ENCODE measurements around the gene EFEMP2. TPM values are rescaled to one million over a fixed set of nuclear protein-coding genes. Genes with fewer than 3 reads are reported as not detected.

Gene EFEMP2
- total and polyA plus RNA-seq, 2 donors from 2014 or later: 60.0 to 64.2 TPM

- H3K9me3 ChIP-seq (ENCODE audit: control insufficient read depth in 2 of 3, insufficient read depth in 1 of 3, low read length in 3 of 3): no peaks in the 10 kb centered on the region
- DNase-seq: no peak
- H3K4me3 ChIP-seq (ENCODE audit: low read length in 3 of 3): peak overlapping the region; percentile 77 to 96 (median 80)
- TF ChIP-seq, protein P1, sequence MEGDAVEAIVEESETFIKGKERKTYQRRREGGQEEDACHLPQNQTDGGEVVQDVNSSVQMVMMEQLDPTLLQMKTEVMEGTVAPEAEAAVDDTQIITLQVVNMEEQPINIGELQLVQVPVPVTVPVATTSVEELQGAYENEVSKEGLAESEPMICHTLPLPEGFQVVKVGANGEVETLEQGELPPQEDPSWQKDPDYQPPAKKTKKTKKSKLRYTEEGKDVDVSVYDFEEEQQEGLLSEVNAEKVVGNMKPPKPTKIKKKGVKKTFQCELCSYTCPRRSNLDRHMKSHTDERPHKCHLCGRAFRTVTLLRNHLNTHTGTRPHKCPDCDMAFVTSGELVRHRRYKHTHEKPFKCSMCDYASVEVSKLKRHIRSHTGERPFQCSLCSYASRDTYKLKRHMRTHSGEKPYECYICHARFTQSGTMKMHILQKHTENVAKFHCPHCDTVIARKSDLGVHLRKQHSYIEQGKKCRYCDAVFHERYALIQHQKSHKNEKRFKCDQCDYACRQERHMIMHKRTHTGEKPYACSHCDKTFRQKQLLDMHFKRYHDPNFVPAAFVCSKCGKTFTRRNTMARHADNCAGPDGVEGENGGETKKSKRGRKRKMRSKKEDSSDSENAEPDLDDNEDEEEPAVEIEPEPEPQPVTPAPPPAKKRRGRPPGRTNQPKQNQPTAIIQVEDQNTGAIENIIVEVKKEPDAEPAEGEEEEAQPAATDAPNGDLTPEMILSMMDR (IDR thresholded peaks at IDR 0.05; ENCODE audit: borderline replicate concordance, extremely low read depth, insufficient read depth): no peak
- H3K27me3 ChIP-seq (ENCODE audit: control insufficient read depth, insufficient read depth, low read length): no peaks in the 10 kb centered on the region
- H3K9ac ChIP-seq (ENCODE audit: low read length in 3 of 3): peak overlapping the region; percentile 71 to 86 (median 76)
- H3K27ac ChIP-seq (ENCODE audit: low read depth in 2 of 2, low read length in 2 of 2): peak overlapping the region; percentile 98 to 100
- peaks cover 11 to 31% (median 20%) of the 10 kb centered on the region in 3 donors for H3K36me3 ChIP-seq (ENCODE audit: control insufficient read depth in 2 of 3, insufficient read depth in 3 of 3, low read length in 3 of 3)
- FAIRE-seq: no peak
- intact Hi-C loops (cut with DNase I): no loop called here
- peaks cover 0 to 31% (median 27%) of the 10 kb centered on the region in 3 donors for H3K4me1 ChIP-seq (ENCODE audit: control insufficient read depth in 2 of 3, insufficient read depth in 2 of 3, low read depth in 1 of 3, low read length in 3 of 3)
These were observed 13.9 kb downstream of the EFEMP2 start for GRCh38 chr11:65858681-65859087.

DNA sequence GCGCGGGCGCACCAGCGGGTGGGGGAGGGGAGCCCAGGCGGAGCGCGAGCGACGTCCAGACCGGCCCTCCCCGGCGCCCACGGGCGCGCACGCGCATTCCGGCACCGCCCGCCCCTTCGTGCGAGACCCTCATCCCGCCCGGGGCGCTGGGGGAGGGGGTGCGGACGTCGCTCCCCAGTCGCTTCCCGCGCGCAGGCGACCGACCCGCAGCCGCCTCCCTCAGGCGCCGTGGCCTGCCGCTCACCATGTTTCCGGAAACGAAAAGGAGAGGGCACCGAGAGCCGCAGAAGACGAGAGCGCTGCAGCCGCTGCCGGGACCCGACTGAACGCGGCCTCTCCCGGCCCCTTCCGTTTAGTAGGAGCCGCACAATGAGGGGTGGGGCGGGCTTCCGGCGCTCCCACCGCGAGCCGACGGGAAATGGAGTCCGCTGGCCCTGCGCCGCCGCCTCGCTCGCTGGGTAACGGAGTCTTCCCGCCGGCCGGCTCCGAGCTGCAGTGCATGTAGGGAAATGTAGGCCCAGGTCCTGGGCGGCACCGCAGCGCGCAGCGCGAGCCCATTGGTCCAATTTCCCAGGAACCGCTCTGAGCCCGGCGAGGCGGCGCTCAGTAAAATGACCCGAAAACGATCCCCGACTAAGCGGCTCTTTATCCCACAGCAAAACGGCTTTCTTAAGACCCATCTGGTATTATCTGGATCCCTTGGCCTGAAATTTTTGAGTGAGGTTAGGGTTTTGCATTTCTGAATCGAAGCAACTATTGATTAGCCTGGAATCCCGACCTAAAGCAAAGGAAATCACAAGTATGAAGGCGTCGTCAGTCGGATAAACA is 14.5 kb downstream of the EFEMP2 start, which contains the start of gene CFL1:
Gene CFL1 (minus strand): TSS at position 328 of the 828 bp plus-strand sequence. CDS start 81 bp downstream, at position 247.
- Histone ChIP-seq H3K4me1 (ENCODE audit: control insufficient read depth in 2 of 3, insufficient read depth in 2 of 3, low read depth in 1 of 3, low read length in 3 of 3) (peaks cover 0 to 31% (median 27%) of the 10 kb centered on the region in 3 donors), H3K27ac (ENCODE audit: low read depth in 2 of 2, low read length in 2 of 2) (peak within 1 kb of the TSS; percentile 98 to 100), H3K9ac (ENCODE audit: low read length in 3 of 3) (peak within 1 kb of the TSS; percentile 84 to 86 (median 85)), H3K36me3 (ENCODE audit: control insufficient read depth in 2 of 3, insufficient read depth in 3 of 3, low read length in 3 of 3) (peaks cover 11 to 29% (median 23%) of the 10 kb centered on the region in 3 donors), H3K9me3 (ENCODE audit: control insufficient read depth in 2 of 3, insufficient read depth in 1 of 3, low read length in 3 of 3) (no peaks in the 10 kb centered on the region), H3K4me3 (ENCODE audit: low read length in 3 of 3) (peak within 1 kb of the TSS; percentile 77 to 96 (median 95)), H3K27me3 (ENCODE audit: control insufficient read depth, insufficient read depth, low read length) (no peaks in the 10 kb centered on the region)
- no peak for FAIRE-seq
- peak; percentile 98 to 100 (median 99) for DNase-seq
- TF ChIP-seq, protein P1 (IDR thresholded peaks at IDR 0.05; ENCODE audit: borderline replicate concordance, extremely low read depth, insufficient read depth): no peak
- intact Hi-C loops (cut with DNase I): no loop called here

DNA sequence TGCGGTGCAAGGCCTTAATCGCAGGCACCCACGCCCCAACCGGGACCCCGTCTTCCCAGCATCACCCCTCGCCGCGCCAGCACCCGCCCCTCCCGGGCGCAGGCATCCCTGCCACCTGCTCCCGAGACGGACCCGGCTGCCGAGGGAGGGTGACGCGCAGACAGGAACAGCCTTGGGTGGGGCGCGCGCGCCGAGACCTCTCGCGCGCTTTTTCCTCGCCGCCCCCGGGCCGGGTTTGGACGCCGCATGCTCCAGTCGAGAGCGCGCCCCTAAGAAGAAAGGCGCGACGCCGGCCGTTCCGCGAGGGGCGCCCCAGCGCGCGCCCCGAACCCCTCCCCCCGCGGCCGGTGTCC is 15.1 kb downstream of the EFEMP2 start:
- TF ChIP-seq, protein P1 (IDR thresholded peaks at IDR 0.05; ENCODE audit: borderline replicate concordance, extremely low read depth, insufficient read depth): no peak
- intact Hi-C loops (cut with DNase I): no loop called here
- Histone ChIP-seq H3K9me3 (ENCODE audit: control insufficient read depth in 2 of 3, insufficient read depth in 1 of 3, low read length in 3 of 3) (no peaks in the 10 kb centered on the region), H3K4me1 (ENCODE audit: control insufficient read depth in 2 of 3, insufficient read depth in 2 of 3, low read depth in 1 of 3, low read length in 3 of 3) (peaks cover 0 to 31% (median 27%) of the 10 kb centered on the region in 3 donors), H3K27me3 (ENCODE audit: control insufficient read depth, insufficient read depth, low read length) (no peaks in the 10 kb centered on the region), H3K27ac (ENCODE audit: low read depth in 2 of 2, low read length in 2 of 2) (peak overlapping the region; percentile 87 to 92), H3K36me3 (ENCODE audit: control insufficient read depth in 2 of 3, insufficient read depth in 3 of 3, low read length in 3 of 3) (peaks cover 11 to 24% (median 21%) of the 10 kb centered on the region in 3 donors), H3K9ac (ENCODE audit: low read length in 3 of 3) (peak overlapping the region; percentile 57 to 85 (median 84)), H3K4me3 (ENCODE audit: low read length in 3 of 3) (peak overlapping the region; percentile 71 to 96 (median 95))
- DNase-seq: peak in 2 of 5 donors; percentile 43 to 93
- no peak for FAIRE-seq
